ENCODE measurements around the gene LRRFIP1.

Gene LRRFIP1

DNA sequence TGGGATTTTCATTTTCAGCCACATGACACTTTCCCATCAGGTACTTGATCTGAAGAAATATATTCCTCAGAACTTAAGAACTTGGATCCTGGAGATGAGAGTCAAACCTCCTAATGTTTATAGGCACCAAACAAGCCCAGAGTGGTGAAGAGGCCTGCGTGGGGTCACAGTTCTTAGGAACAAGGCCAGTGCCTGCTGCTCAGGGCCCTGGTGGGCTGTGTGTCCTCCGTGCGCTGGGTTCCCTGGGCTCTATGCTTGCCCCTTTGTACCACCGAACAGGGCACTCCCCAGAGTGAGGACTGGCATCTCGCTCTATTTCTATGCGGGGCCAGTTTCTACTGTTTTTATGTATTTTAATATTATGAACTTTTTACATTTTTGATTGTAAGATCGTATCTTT is 95.2 kb downstream of the LRRFIP1 start:
- DNase-seq (ENCODE audit: low read depth in 2 of 2) = no peak

DNA sequence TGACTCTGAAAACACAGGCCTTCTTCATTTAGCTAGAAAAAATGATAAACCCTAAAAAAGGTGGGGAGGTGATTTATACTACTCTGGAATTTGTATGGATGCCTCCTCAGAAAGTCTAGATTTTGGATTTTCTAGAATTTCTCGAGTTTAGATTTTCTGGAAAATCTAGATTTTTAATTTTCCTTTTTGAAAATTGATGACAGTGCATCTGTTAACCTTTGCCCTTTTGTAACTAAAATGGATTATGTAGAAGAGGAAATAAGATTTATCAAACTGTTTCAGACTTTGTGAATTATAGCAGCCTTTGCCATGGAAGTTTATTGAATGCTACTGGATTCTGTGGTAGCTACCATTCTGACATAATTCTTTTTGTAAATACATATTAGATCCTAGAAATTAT is 95.6 kb downstream of the LRRFIP1 start:
- no peak for DNase-seq (ENCODE audit: low read depth in 2 of 2)

DNA sequence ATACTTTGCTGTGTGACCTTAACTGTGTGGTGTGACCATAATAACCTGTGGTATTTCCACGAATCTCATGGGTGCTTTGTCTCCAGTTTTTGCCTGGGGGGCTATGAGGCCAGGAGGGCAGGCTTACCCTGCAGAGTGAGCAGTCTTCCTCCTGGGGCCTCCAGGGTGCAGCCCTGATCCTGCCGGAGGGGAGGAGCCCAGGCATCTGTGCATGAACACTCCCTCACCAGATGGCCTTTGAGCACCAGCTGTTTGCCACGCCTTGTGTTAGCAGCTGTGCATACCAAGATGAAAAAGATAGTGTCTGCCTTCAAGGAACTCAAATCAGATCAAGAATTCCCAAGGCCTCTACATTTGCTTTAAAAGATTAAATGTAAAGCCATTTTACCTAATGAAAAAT is 96.2 kb downstream of the LRRFIP1 start:
- DNase-seq (ENCODE audit: low read depth in 2 of 2) = no peak

DNA sequence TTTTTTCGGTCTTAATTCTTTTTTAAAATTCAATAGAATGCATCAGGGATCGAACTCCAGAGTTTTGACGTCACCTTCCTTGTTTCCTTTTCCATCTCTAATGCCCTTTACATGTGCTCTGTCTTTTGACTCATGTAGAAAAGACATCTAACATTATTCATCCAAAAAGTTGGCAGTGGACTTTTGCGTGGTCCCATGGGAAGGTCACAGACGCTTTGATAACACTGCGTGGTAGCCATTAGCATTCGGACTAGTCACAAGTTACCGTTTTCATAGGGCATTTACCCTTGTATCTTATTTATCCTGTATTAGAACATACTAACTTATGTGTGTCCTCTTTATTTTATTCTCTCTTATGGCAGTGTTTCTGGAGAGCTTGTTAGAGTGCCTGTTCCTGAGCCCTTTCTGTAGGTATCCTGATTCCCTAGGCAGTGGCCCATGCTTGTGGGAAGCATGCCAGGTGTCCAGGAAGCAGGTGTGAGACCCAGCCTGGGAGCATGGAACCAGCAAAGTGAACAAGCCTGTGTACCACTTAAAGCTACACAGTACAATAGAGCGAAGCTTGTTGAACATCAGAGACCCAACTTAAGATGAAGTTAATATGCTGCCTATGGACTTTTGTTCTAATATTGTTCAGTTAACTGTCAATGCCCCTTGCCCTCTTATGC is 97.6 kb downstream of the LRRFIP1 start:
- DNase-seq (ENCODE audit: low read depth in 2 of 2) = no peak

DNA sequence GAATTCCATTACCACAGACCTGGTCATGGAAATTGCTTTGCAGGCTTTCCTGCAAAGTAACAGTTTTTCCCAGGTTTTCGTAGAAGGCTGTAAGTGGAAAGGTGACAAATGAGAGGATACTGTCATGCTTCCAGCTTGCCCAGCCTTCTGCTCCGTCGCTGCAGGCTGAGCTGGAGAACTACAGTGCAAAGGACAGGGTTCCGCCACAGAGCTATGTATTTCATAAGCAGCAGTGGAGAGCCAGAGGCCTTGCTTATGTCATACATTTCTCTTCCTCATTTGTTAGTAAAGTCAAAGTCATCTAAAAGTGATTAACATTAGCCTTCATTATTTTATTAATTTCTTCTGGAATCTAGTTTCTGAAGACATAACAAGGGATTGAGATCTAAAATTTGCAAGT is 98.3 kb downstream of the LRRFIP1 start:
- DNase-seq (ENCODE audit: low read depth in 2 of 2) = no peak

DNA sequence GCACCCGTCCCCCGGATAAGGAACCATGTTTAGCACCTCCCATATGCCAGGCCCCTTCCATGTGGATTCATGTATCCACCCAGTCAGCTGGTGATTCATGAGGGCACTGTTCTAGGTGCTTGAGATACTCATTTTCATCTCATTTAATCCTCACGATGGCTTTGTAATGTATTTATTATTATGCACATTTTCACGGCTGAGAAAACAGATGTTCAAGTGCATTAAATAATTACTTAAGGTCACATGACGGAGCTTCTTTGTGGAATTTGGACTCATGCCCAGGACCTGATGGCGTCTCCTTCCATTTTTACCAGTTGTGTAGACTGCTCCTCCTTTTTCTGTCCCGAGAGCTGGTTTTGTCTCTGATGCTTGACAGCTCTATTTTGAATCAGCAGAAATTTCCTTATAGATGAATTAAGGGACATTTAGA is 99.0 kb downstream of the LRRFIP1 start:
- no peak for DNase-seq (ENCODE audit: low read depth in 2 of 2)

DNA sequence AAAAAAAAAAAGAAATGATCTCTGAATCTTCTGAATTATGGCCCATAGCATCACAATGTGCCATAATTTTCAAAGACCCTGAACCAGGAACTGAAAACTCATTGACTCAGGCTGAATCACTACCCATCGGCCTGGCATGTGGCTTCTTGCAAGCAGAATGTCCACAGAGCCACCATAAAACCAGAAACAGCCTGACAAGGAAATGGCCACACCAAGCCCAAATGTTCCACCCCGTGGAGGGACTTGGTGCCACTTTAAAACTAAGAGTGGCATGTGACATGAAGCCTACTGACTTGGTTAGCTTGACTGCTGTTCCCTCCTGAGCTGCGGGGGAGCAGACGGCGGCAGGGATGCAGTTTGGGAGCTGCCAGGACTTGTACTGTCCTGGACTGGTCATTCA is 100.0 kb downstream of the LRRFIP1 start:
- no peak for DNase-seq (ENCODE audit: low read depth in 2 of 2)

DNA sequence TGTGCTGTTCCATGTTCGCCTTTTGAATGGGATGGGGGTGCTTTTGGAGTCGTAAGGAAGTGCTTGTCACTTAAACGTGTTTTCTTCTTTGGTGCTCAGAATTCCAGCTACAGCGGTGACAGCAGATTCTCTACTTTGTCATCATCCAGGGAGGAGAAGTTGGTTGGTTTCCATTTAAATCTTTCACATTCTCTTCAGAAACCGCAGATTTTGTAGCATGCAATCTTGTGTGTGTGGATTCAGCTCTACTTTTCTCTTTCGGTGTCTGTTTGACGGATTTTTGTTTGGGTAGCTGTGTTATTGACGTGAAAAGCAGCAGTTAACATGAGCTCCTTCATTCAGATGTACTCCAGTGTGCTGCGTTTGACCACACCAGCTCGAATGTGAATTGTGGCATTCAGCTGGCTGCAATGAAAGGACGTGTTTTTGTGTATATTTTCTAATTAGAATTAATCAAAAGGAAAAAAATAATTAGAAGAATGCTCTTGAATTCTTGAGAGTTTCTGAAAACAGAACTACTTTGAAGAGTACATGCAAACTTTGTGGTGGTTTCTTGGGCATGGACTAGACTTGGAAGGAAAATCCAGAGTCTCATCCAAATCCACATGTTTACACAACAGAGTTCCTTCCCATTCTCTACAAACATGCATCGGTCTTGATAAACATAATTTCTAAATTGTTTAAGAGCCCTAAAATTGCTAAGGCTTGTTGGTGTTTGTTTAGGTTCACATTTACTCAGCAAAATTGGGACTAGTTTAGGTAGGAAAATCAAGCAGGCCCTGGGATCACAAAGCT is 102.5 kb downstream of the LRRFIP1 start:
- no peak for DNase-seq (ENCODE audit: low read depth in 2 of 2)

DNA sequence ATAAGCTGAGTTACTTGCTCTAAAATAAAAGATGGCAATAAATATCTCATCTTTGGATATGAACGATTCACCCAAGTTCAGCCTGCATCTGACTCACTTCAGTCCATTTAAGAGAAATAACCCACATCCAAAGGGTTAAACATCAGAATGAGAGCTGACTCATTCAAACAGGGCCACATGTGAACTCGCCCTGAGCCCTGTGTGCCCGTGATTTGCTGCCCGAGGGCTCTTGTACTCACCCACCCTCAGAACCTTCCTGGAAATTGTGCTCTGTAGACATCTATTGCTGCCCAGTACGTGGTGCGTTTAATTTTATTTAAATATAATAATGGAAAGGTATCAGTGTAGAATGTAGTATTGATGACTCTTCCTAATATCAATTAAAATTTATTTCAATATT is 104.3 kb downstream of the LRRFIP1 start:
- DNase-seq (ENCODE audit: low read depth in 2 of 2) = peak in 1 of 2 donors; percentile 22

DNA sequence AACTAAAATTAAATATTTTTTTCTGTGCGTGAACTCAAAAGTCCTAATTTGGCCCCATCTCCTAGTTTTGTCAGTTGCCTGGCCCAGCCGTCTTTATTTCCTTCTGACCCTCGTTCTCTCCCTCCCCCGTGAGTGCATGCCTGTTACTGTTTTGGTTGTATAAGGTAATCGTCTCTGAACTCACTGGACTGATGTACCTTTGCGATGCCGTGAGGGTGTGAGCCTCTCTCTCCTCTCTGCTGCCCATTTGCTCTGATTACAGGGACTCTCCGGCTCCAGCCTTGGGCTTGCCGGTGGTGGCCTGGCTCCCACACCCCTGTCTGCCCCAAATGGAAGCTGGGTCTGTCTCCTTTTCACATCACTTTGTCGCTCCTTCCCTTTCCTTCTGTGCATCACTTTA is 104.7 kb downstream of the LRRFIP1 start:
- no peak for DNase-seq (ENCODE audit: low read depth in 2 of 2)

DNA sequence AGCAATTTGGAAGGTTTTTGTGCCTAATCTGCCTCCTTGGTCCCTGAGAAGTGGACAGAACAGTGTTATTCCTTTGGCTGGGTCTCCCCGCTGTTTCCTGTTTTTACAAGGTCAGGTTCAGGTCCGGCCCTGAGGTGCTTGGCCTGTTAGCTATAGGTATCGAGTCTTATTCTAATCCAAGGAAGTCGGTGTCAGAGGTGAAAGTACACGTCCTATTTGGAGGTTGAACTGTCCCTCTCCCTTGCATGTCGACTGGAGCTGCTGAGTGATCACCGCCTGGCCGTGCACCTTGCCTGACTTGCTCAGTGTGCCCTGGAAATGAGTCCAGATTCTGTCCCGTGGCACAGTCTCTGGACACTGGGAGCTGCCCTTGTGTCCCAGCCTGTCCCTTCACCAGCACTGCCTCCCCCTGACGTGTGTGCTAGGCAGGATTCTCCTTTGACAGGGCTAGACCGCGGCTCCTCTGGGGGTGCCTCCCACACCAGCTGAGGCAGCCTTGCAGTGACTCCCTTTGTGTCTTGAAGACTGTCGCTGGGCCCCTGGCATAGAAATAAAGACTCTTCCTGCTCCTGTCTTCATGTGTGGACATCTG is 105.5 kb downstream of the LRRFIP1 start:
- DNase-seq (ENCODE audit: low read depth in 2 of 2) = no peak

DNA sequence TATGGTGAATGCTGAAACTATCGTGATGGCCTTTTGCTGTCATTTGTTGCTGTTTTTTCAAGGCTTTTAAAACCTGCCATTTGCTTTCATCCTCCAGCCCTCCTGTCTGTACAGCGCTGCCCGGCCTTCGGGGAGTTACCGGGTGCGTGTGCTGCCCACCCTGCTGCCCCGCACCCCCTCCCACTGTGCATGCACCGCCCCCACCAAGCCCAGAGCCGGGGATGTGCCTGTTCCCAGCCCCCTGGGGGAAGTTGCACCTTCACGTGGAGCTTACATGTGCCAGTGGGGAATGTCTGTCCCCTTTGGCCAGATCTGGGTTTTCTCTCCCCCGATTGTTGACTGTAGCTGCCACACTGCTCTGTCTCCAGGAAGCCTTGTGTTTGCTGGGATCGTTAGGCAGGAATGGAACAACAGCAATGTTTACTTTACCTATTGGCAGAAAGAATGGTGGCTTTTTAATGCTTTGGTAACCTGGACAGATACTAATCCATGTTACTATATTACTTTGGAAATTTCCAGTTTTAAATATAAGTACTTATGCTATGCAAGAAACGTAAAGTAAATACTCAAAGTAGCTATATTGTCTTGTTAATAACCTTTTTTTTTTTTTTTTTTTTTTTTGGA is 106.4 kb downstream of the LRRFIP1 start:
- no peak for DNase-seq (ENCODE audit: low read depth in 2 of 2)

DNA sequence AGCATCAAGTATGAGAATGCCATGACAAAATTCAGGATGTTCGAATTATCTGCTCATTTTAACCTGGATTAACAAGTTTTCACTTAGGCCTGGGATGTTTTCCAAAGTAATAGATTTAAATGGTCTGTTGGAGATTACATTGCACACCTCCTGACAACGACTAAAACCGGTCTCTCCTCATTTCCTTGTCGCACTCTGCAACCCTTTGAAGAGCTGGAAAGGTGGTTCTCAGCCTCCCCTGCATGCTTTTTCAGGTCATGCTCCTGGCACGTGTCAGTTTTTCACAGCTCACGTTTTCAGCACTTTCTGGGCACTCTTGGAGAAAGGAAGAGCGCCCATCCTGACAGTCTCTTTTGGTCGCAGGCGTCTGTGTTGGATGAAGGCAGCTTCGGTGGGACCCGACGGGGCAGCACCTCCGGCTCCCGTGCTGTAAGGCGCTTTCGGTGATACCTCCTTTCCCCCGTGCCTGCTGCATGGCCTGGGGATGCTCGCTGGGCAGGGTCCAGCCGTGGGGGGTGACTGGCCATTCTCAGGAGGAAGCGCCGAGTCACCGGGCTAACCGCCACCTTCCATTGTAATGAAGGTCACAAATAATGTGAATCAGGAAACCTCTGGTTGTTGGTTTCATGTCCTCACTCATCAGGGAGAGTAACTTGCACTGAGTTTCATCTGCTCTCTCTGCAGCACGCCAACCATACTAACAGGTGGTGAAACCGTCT is 107.7 kb downstream of the LRRFIP1 start:
- no peak for DNase-seq (ENCODE audit: low read depth in 2 of 2)

DNA sequence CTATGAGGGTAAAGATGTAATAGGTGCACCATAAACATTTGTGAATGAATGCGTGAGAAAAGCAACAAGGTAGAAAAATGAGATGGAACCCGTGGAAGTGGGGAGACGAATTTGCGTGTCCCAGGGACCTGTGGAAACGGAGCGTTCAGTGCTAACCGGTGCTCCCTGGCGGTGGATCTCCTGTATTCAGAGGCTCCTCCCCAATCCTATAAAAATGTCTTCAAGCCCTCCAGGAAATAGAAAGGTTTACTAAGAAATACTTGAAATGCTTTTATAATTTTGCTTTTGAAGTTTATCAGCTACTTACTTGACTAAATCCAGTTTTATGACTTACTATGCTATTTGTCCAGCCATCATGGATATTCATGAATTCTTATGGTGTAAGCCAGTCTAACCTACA is 108.4 kb downstream of the LRRFIP1 start:
- no peak for DNase-seq (ENCODE audit: low read depth in 2 of 2)

DNA sequence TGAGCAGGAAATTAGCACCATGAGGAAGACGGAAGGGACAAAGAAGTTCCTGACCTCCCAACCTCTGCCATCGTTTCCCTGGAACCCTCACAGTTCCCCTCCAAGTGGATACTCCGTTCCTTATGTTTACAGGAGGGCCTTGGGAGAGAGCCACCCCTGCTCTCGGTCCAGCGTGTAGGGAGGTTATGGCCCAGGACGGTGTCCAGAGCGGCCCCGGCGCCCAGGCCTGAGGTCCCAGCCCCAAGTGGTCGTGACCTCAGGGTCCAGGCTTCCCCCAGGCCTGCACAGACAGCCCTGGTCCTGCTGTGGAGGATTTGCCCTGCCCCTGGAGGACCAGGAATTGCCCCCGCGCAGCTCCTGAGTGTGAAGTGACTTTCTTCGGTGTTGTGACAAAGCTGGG is 109.4 kb downstream of the LRRFIP1 start:
- DNase-seq (ENCODE audit: low read depth in 2 of 2) = no peak

DNA sequence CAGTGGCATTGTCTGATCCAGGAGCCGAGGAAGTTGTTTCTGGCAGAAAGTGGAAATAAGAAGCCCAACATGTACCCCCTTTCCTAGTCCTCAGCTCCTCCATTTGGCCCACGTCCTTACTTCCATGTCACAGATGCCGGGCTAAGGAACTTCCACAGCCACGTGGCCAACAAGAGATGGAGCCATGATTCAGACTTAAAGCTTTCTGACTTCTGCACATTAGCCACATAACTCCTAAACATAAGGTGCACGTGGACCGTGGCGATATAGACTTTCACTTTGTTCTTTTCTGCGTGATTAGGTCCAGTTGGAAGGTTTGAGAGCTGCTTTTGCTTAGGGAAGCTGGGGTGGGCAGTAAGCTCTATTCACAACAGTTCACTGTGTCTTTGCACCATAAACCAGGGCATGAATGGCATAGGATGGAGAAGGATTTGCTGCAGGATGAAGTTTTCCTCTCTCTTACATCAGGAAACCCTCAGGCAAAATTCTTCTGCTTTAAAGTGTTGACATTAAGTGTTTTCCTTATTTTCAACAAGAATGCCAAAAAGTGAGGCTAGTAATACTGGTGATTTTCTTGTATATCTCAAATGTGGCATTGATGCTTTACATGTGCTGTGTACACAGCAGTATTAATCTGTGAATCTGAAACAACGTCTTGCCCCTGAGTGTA is 109.9 kb downstream of the LRRFIP1 start:
- no peak for DNase-seq (ENCODE audit: low read depth in 2 of 2)

DNA sequence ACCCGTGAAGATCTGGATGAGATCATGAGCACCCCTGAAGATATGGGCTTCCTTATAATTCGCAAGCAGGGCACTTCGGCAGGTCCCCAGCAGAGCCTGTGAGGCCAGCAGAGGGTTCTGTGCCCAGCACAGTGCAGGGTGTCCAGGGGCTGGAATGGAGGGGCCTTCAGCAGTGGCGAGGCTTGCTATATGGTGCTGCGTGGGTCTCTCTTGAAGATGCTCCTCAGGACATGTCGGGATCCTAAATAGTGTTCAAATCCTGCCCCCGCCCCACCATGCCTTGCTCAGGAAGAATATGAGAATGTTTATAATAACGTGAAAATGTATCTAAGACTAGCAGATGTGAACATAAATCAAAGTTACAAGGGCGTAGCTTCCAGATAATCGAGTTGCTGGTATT is 110.9 kb downstream of the LRRFIP1 start:
- DNase-seq (ENCODE audit: low read depth in 2 of 2) = no peak

DNA sequence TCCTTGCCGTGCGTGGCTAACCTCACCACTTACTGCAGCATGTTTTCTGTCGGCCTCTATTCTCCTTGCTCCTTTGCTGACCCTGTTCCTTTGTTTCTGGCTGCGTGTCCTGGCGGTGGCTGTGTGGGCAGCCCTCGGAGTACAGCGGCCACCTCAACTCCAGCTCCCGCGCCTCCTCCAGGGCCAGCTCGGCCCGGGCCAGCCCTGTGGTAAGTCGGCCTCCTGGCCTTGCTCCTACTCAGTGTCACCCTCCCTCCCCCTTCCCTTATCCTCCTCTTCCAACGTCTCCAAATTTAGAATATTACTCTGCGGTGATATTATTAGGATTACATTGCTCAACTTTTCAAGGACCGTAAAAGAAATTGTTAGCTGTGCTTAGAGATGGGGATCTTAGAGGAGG is 111.7 kb downstream of the LRRFIP1 start:
- no peak for DNase-seq (ENCODE audit: low read depth in 2 of 2)

DNA sequence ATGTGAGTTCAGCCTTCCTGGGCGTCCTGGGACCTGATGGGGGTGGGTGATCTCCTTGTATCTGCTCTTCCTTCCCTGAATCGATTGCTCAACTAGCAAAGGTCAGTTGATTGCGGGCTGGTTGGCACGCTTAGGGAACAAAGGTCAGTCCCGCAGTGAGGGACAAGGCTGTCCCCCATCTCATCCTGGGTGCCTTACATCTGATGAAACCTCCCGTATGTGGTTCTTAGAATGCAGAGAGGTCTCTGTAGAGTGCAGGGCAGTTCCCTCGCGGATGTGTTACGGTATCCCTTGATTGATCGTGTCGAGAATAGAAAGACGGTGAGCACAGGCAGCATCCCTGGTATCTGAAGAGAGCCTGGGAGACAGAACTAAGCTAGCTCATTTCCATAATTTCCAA is 114.8 kb downstream of the LRRFIP1 start:
- no peak for DNase-seq (ENCODE audit: low read depth in 2 of 2)

DNA sequence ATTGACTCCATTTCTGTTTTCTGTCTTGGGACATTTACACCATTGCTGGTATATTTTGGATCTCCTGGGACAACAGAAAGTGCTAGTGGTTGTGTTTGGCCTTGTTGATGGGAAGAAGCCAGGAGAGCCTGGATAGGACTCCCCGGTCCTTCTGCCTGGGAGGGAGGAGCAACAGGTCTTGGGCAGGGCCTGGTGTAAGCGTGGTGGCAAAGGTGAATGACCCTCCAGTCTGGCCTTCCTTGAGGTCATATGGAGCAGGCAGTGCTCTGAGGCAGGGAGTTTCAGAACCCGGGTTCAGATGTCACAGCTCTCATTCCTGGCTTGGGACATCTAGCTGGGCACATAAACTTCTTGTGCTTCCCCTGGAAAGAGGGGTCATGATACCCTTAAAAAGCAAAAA is 115.2 kb downstream of the LRRFIP1 start:
- no peak for DNase-seq (ENCODE audit: low read depth in 2 of 2)

DNA sequence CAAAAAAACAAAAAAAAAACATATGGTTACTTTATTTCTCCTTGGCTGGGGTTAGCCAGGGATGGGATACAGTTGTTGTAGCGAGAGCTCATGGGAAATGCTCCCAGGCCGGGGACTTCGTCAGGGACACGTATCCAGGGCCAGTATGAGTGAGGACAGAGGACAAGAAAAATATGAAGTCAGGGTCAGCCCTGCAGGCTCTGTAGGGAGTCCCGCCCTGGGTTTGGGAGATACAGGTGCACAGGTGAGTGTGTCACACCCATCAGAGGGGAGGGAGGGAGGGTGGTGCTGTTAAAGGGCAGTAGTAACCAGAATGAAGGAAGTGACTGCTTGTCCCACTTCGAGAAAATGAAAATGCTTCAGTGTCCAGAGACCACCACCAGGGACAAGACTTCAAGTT is 115.6 kb downstream of the LRRFIP1 start:
- DNase-seq (ENCODE audit: low read depth in 2 of 2) = no peak
